ENCODE measurements around the gene DNPH1.
A peak's percentile ranks its signal among the peaks of the same experiment; 100 is the strongest.

Gene DNPH1

GRCh38 chr6:43188426-43188825 is 40.9 kb downstream of the DNPH1 start:
- Mint-ChIP-seq H3K4me1 (peaks cover 36% of the 10 kb centered on the region), H3K27ac (no peak overlapping the region), H3K36me3 (peaks cover 86% of the 10 kb centered on the region), H3K9me3 (no peaks in the 10 kb centered on the region), H3K4me3 (no peak overlapping the region)
- DNase-seq (ENCODE audit: low spot score in 2 of 2) (no peak), ATAC-seq (no peak)

- Mint-ChIP-seq H3K36me3 (peaks cover 82% of the 10 kb centered on the region), H3K4me1 (peaks cover 37% of the 10 kb centered on the region), H3K9me3 (no peaks in the 10 kb centered on the region), H3K27ac (peak overlapping the region; percentile 85), H3K4me3 (no peak overlapping the region)
- ATAC-seq, result no peak
- no peak for DNase-seq (ENCODE audit: low spot score in 2 of 2)
Measured at GRCh38 chr6:43187821-43188220, 41.5 kb downstream of the DNPH1 start.

GRCh38 chr6:43186706-43187105 is 42.6 kb downstream of the DNPH1 start:
- ATAC-seq (no peak), DNase-seq (ENCODE audit: low spot score in 2 of 2) (no peak)
- H3K4me3 Mint-ChIP-seq, result no peak overlapping the region
- peaks cover 73% of the 10 kb centered on the region for H3K36me3 Mint-ChIP-seq
- H3K9me3 Mint-ChIP-seq, result no peaks in the 10 kb centered on the region
- H3K4me1 Mint-ChIP-seq, result peaks cover 41% of the 10 kb centered on the region
- H3K27ac Mint-ChIP-seq, result peak overlapping the region; percentile 85

- Mint-ChIP-seq H3K36me3 (peaks cover 72% of the 10 kb centered on the region), H3K9me3 (no peaks in the 10 kb centered on the region), H3K4me3 (no peak overlapping the region), H3K4me1 (peaks cover 48% of the 10 kb centered on the region), H3K27ac (peak overlapping the region; percentile 85)
- DNase-seq (ENCODE audit: low spot score in 2 of 2) (no peak), ATAC-seq (no peak)
Measured at GRCh38 chr6:43186019-43186418, 43.3 kb downstream of the DNPH1 start.

GRCh38 chr6:43185391-43185985 is 43.8 kb downstream of the DNPH1 start:
- no peak for ATAC-seq
- H3K4me3 Mint-ChIP-seq, result no peak overlapping the region
- peaks cover 51% of the 10 kb centered on the region for H3K4me1 Mint-ChIP-seq
- peak overlapping the region; percentile 85 for H3K27ac Mint-ChIP-seq
- no peaks in the 10 kb centered on the region for H3K9me3 Mint-ChIP-seq
- no peak for DNase-seq (ENCODE audit: low spot score in 2 of 2)
- peaks cover 71% of the 10 kb centered on the region for H3K36me3 Mint-ChIP-seq

GRCh38 chr6:43184268-43184985 is 44.9 kb downstream of the DNPH1 start:
- peaks cover 51% of the 10 kb centered on the region for H3K4me1 Mint-ChIP-seq
- H3K27ac Mint-ChIP-seq, result peak overlapping the region; percentile 85
- peak overlapping the region; percentile 83 for H3K4me3 Mint-ChIP-seq
- H3K36me3 Mint-ChIP-seq, result peaks cover 68% of the 10 kb centered on the region
- ATAC-seq (no peak), DNase-seq (ENCODE audit: low spot score in 2 of 2) (no peak)
- H3K9me3 Mint-ChIP-seq, result no peaks in the 10 kb centered on the region

GRCh38 chr6:43183441-43183840 is 45.8 kb downstream of the DNPH1 start:
- DNase-seq (ENCODE audit: low spot score in 2 of 2) (no peak), ATAC-seq (no peak)
- Mint-ChIP-seq H3K4me1 (peaks cover 51% of the 10 kb centered on the region), H3K36me3 (peaks cover 68% of the 10 kb centered on the region), H3K27ac (peak overlapping the region; percentile 85), H3K9me3 (no peaks in the 10 kb centered on the region), H3K4me3 (peak overlapping the region; percentile 83)

GRCh38 chr6:43181942-43182860 is 47.1 kb downstream of the DNPH1 start, which contains the start of gene CUL9:
TSS of gene CUL9 (plus strand) at chr6:43182196. CDS start at chr6:43184311, 2,115 bp downstream.
- Mint-ChIP-seq H3K4me3 (peak within 1 kb of the TSS; percentile 83), H3K9me3 (no peaks in the 10 kb centered on the region), H3K36me3 (peaks cover 68% of the 10 kb centered on the region), H3K4me1 (peaks cover 51% of the 10 kb centered on the region), H3K27ac (peak within 1 kb of the TSS; percentile 85)
- DNase-seq (ENCODE audit: low spot score in 2 of 2), result peak; percentile 74 to 90
- peak; percentile 98 for ATAC-seq

GRCh38 chr6:43181621-43181941 is 47.7 kb downstream of the DNPH1 start:
- DNase-seq (ENCODE audit: low spot score in 2 of 2) (no peak), ATAC-seq (no peak)
- H3K9me3 Mint-ChIP-seq, result no peaks in the 10 kb centered on the region
- peaks cover 50% of the 10 kb centered on the region for H3K4me1 Mint-ChIP-seq
- H3K36me3 Mint-ChIP-seq, result peaks cover 71% of the 10 kb centered on the region
- peak overlapping the region; percentile 85 for H3K27ac Mint-ChIP-seq
- peak overlapping the region; percentile 83 for H3K4me3 Mint-ChIP-seq

- Mint-ChIP-seq H3K27ac (peak overlapping the region; percentile 85), H3K4me1 (peaks cover 49% of the 10 kb centered on the region), H3K4me3 (peak overlapping the region; percentile 83), H3K36me3 (peaks cover 71% of the 10 kb centered on the region), H3K9me3 (no peaks in the 10 kb centered on the region)
- DNase-seq (ENCODE audit: low spot score in 2 of 2) (no peak), ATAC-seq (no peak)
Measured at GRCh38 chr6:43180985-43181384, 48.3 kb downstream of the DNPH1 start.

GRCh38 chr6:43180058-43180457 is 49.2 kb downstream of the DNPH1 start:
- ATAC-seq (no peak), DNase-seq (ENCODE audit: low spot score in 2 of 2) (no peak)
- peaks cover 54% of the 10 kb centered on the region for H3K4me1 Mint-ChIP-seq
- no peak overlapping the region for H3K4me3 Mint-ChIP-seq
- no peaks in the 10 kb centered on the region for H3K9me3 Mint-ChIP-seq
- H3K27ac Mint-ChIP-seq, result no peak overlapping the region
- H3K36me3 Mint-ChIP-seq, result peaks cover 74% of the 10 kb centered on the region

- Mint-ChIP-seq H3K27ac (no peak overlapping the region), H3K36me3 (peaks cover 74% of the 10 kb centered on the region), H3K9me3 (no peaks in the 10 kb centered on the region), H3K4me1 (peaks cover 54% of the 10 kb centered on the region), H3K4me3 (no peak overlapping the region)
- DNase-seq (ENCODE audit: low spot score in 2 of 2), result no peak
- ATAC-seq, result no peak
Measured at GRCh38 chr6:43178951-43179830, 50.1 kb downstream of the DNPH1 start.

GRCh38 chr6:43178150-43178549 is 51.1 kb downstream of the DNPH1 start:
- Mint-ChIP-seq H3K36me3 (peaks cover 80% of the 10 kb centered on the region), H3K4me3 (no peak overlapping the region), H3K27ac (no peak overlapping the region), H3K9me3 (no peaks in the 10 kb centered on the region), H3K4me1 (peaks cover 54% of the 10 kb centered on the region)
- ATAC-seq, result no peak
- no peak for DNase-seq (ENCODE audit: low spot score in 2 of 2)

GRCh38 chr6:43176423-43176786 is 52.9 kb downstream of the DNPH1 start:
- Mint-ChIP-seq H3K9me3 (no peaks in the 10 kb centered on the region), H3K36me3 (peaks cover 82% of the 10 kb centered on the region), H3K4me1 (peaks cover 51% of the 10 kb centered on the region)

More at GRCh38 chr6:43176423-43176786, 52.9 kb downstream of the DNPH1 start:
- Mint-ChIP-seq H3K27ac (peak overlapping the region; percentile 93), H3K4me3 (no peak overlapping the region)
- DNase-seq (ENCODE audit: low spot score in 2 of 2) (no peak), ATAC-seq (no peak)
